NCI-H526 (cell line): Measurements from ENCODE around the gene RNFT2.
"Not testable (repeated sequence)": the region's sequence is repeated elsewhere in the genome, so short reads cannot be mapped to it uniquely, and the experiment has no call there.

ENCODE experiments used
- DNase-seq, 2 experiments: peaks; one replicate each; lab custom pipeline; 2025; lab: John Stamatoyannopoulos, UW

RNFT2 gene

DNA sequence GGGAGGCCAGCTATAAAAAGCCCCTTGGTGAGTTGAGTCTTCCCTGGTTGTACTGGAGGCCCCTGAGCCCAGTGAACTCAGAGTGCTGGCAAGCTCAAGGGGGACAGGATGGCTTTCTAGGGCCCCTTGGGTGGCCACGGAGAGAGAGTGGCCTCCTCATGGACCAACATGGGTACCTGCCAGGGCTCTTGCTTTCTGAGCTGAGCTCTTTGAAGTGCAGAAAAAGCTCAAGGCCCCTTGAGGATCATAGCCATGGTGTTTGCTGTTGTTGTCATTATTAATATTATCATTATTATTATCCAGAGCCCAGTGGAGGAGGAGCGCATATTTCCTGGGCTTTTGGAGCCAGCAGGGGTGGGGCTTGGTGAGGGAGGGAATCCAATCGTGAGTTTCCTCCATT, 6.7 kb downstream of the RNFT2 start:
- DNase-seq: no peak

- DNase-seq: no peak
Measured at GRCh38 chr12:116745554-116745953, 7.4 kb downstream of the RNFT2 start.

- DNase-seq: no peak
Measured at GRCh38 chr12:116749884-116750283, 11.8 kb downstream of the RNFT2 start.

DNA sequence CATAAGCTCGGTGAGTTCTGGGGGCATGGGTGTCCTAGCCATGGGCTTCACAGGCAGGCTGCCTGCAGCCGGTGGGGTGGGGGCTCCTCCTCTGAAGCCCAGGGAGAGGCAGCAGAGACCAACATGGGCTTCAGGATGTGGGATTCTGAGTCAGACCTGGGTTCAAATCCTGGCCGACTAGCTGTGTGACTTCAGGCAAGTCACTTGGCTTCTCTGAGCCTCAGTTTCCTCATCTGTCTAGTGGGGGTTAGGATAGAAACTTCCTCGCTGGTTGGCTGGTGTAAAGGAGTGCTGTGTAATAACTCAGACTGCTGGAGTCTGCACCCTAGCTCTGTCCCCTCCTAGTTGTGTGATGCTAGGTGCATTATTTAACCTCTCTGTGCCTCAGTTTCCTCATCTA, 12.2 kb downstream of the RNFT2 start:
- DNase-seq: no peak

- DNase-seq: not testable (repeated sequence)
Measured at GRCh38 chr12:116754097-116754496, 16.0 kb downstream of the RNFT2 start.

DNA sequence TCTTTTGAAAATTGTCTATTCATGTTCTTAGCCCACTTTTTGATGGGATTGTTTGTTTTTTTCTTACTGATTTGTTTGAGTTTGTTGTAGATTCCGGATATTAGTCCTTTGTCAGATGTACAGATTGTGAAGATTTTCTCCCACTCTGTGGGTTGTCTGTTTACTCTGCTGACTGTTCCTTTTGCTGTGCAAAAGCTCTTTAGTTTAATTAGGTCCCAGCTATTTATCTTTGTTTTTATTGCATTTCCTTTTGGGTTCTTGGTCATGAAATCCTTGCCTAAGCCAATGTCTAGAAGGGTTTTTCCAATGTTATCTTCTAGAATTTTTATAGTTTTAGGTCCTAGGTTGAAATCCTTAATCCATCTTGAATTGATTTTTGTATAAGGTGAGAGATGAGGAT, 16.7 kb downstream of the RNFT2 start:
- DNase-seq: not testable (repeated sequence)

GRCh38 chr12:116759783-116760621, 21.9 kb downstream of the RNFT2 start:
- no peak for DNase-seq

- DNase-seq: no peak
Measured at GRCh38 chr12:116760622-116761020, 22.5 kb downstream of the RNFT2 start.

DNA sequence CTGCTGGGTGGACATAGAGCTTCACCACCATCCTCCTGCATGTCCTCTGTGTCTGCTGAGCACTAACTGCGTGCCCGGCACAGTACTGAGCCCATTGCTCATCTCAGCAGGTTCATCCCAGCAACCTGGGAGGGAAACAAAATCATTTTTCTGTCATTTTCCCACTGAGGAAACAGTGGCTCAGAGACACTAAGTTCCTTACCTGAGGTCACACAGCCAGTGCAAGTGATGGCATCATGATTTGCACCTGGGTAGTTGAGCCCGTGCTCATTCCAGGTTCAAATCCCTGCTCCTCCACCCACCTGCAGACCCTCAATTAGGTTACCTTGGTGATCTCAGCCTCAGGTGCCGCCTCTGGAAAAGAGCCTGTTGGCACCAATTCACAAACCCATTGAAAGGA, 23.4 kb downstream of the RNFT2 start:
- no peak for DNase-seq

DNA sequence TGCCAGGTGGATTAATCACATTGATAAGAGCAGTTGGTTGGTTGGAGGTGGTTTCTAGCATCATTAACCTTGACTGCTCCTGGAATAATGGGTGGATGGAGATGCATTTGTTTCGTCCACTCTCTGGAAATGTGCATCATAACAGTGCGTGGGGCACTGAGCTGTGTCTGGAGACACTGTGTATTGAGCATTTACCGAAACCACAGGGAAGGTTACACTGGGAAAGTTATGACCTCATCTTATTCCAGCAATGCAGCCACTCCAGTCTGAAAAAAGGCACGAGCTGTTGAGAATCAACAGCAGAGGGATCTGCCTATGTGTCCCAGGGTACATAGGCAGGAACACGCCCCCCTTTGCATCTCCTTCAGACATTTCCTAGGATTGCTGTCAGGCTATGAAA, 27.2 kb downstream of the RNFT2 start:
- no peak for DNase-seq

DNA sequence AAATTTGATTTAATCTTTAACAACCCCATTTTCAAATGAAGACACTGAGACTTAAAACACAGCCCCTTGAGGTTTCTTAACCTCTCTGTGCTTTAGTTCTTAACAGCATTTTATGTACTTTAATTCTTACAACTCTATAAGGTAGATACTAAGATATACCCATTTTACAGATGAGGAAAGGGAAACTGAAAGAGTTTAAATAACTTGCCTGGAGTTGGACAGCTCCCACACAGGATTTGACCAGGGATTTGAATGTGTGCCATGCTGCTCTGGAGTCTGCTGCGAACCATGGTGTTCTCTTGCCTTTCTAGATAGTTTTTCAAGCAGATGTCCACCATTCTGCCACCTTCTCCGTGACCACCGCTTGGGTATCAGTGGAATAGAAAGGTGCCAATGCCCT, 28.2 kb downstream of the RNFT2 start:
- DNase-seq: no peak

DNA sequence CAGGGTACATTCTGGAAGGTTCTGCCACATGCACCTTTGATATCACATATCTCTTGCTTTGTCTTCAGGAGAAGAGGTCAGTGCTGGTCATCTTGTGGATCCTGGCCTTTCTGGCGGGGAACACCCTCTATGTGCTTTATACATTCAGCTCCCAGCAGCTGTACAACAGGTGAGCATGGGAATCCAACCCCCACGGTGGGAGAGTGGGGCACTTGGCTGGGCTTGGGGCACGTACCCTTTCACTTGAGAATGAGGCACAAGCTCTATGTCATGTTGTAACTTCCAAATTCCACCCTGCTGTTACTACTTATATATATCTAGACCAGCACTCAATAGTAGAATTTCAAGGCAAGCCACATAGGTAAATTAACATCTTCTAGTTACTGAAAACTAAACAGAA, 28.6 kb downstream of the RNFT2 start:
- no peak for DNase-seq

DNA sequence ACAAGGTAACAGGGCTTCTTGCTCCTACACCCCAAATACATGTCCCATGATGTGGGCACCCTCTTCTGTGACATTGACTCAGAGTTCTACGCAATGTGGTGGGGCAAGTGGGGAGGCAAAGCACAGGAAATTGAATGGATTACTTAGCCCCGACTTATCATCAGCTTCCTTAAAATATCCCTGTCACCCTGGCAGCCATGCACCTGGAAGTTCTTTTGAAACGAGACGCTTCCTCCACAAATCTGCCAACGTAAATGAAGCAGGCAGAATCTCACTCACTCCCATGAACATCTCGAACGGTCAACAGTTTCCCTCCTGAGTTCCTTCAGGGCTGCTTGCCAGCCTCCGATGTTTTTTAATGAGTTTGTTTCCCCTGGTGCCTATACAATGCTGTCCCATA, 33.5 kb downstream of the RNFT2 start:
- no peak for DNase-seq

GRCh38 chr12:116773276-116773731, 35.2 kb downstream of the RNFT2 start:
- no peak for DNase-seq

DNA sequence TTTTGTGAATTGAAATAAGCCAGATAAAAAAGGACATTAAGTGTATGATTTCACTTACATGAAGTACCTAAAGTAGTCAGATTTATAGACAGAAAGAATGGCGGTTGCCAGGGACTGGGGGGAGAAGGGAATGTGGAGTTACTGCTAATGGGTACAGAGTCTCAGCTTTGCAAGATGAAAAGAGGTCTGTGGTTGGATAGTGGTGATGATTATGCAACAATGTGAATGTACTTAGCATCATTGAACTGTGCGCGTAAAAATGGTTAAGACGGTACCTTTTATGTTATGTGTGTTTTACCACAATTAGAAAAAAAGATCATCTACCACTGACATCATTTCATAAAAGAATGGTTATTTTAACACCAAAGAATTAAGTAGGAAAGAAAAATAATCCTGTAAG, 35.9 kb downstream of the RNFT2 start:
- no peak for DNase-seq

DNA sequence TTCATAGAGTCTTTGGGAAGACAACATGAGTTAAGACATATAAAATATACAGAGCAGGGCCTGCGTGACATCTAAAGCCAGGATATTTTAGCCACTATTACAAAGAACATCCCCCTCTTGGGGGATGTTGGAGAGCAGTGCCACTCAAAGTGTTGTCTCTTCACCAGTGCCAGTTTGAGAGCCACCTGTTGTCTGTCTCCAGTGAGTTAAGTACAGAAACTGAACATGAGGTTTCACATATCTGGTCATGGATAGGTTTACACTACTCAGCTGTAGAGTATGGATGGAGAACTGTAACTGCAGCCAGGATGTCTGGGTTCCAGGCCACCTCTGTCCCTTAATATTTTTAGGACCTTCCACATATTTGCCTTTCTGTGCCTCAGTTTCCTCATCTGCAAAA, 39.1 kb downstream of the RNFT2 start:
- no peak for DNase-seq

DNA sequence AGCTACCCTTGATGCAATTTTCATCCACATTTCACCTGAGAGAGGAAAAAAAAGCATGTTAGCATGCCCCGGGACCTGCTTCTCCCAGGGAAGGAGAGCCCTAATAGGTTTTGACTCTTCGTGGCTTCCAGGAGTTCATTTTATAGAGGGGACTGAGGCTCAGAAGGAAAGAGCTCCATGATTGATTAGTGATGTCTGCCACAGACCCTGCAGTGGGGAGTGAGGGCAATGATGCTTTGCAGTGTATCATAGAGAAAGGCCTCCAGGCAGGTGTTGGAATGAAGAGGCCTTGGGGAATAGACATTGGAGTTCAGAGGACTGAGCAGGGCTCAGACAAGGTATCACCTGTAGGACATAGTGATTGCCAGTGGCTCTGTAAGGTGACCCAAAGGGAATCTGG, 41.5 kb downstream of the RNFT2 start:
- no peak for DNase-seq

DNA sequence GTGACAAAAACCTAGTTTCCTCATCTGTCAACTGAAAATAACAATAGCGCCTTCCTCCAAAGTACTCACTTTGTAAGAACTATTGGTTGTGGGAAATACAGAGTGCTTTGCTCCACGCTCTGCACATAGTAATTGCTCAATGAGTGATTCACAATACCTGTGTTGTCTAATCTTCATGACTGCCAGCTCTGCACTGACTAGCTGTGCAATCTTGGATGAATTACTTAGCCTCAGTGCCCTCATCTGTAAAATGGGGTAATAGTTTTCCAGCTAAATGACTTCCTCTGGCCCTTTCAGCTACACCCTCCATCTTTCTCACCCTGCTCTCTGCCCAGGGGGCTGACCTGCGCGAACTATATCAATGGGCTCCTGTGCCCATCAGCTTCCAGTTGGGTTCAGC, 42.8 kb downstream of the RNFT2 start:
- DNase-seq: no peak

- no peak for DNase-seq
Measured at GRCh38 chr12:116783525-116784237, 45.6 kb downstream of the RNFT2 start.

- DNase-seq: no peak
Measured at GRCh38 chr12:116784238-116784612, 46.1 kb downstream of the RNFT2 start.

DNA sequence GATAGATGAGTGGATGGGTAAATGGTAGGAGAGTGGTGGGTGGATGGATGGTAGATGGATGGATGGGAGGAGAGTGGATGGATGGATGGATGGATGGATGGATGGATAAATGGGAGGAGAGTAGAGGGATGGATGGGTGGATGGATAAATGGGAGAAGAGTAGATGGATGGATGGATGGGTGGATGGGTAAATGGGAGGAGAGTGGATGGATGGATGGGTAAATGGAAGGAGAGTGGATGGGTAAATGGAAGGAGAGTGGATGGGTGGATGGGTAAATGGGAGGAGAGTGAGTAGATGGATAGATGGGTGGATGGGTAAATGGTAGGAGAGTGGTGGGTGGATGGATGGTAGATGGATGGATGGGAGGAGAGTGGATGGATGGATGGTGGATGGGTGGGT, 51.4 kb downstream of the RNFT2 start:
- DNase-seq: not testable (repeated sequence)

DNA sequence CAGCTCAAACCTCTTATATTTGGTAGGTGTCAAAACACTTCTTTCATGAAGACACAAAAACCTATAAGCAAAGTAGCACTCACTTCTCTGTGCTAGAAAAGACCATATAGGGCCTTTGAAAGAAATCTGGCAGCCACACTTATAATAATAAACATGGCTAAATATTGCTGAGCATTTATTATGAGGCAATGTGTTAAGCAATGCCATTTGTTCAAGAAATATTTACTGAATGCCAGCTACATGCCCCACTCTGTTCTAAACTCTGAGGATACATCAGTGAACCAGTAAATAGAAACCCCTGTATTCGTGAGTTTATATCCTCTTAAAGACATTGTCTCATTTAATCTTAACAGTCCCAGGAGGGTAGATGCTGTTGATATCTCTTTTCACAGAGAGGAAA, 52.0 kb downstream of the RNFT2 start:
- no peak for DNase-seq

DNA sequence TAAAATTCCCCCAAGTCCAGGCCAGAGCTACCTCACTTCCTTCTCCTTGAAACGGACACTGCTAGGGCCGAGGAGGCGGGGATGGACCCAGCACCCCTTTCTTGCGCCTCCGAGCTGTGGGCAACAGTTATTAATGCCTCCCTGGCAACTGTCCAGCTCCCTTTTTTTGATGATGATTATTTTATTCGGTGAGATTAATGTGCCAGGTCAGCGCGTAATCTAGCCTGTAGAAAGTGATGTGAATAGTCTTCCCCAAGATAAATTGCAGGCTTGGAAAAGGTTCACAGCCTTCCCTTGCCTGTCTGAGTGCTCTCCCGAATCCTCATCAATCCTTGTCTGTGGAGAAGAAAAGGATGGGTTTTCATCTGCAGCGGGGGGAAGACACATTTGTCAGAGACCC, 54.3 kb downstream of the RNFT2 start:
- no peak for DNase-seq

GRCh38 chr12:116794725-116795124, 56.6 kb downstream of the RNFT2 start:
- DNase-seq: no peak
